Tibial nerve (tissue), 4 donors: ENCODE data around the gene EXOSC1. TPM values are rescaled to one million over a fixed set of nuclear protein-coding genes. Genes with fewer than 3 reads are reported as not detected.
"Not testable (repeated sequence)": the region's sequence is repeated elsewhere in the genome, so short reads cannot be mapped to it uniquely, and the experiment has no call there.

Experiments used
- DNase-seq, 2 donors: peaks; one replicate each; pipeline ENCODE4 v3.0.0-alpha.2; 2019; ENCODE audit warnings: low spot score in 2 of 2
- H3K27ac ChIP-seq, 4 donors: fragments of 200-600 bp; sonication (generic) in 3 of 4; one replicate each; pipeline ENCODE4 v1.5.1; 2017 to 2019; ENCODE audit warnings: mild to moderate bottlenecking in 1 of 4
- H3K27me3 ChIP-seq, 2 donors: fragments of 200-600 bp; sonication (generic) in 1 of 2; one replicate each; pipeline versions ENCODE4 v1.5.1 to v1.6.0; 2017 to 2019
- H3K36me3 ChIP-seq, 3 donors: fragments of 200-600 bp; sonication (generic); one replicate each; pipeline ENCODE4 v1.5.1; 2018 to 2019
- H3K4me1 ChIP-seq, 4 donors: fragments of 200-600 bp; sonication (generic) in 3 of 4; one replicate each; pipeline ENCODE4 v1.5.1; 2017 to 2019
- H3K4me3 ChIP-seq, 4 donors: fragments of 200-600 bp; sonication (generic) in 3 of 4; one replicate each; pipeline ENCODE4 v1.5.1; 2017 to 2019; ENCODE audit warnings: mild to moderate bottlenecking in 1 of 4, moderate library complexity in 1 of 4
- H3K9me3 ChIP-seq, 4 donors: fragments of 200-600 bp; sonication (generic) in 3 of 4; one replicate each; pipeline ENCODE4 v1.5.1; 2017 to 2019
- EP300 ChIP-seq, 2 donors: sonication (generic); formaldehyde crosslinking; IDR thresholded peaks; one replicate each; pipeline ENCODE4 v1.6.1; 2017; ENCODE audit warnings: antibody characterized with exemption in 2 of 2, mild to moderate bottlenecking in 1 of 2
- POLR2A ChIP-seq, 2 donors: fragments of 450-650 bp; IDR thresholded peaks; one replicate each; pipeline ENCODE4 v1.6.1; 2017; ENCODE audit warnings: antibody characterized with exemption in 2 of 2, mild to moderate bottlenecking in 2 of 2, moderate library complexity in 2 of 2
- WGBS, 2 donors: methylation state at CpG; one replicate each; pipeline ENCODE4 v1.1.5; 2018; 5-methylcytosine and 5-hydroxymethylcytosine counted together
- total RNA-seq, 4 donors: library from RNA; depleted of rRNA; stranded (reverse); fragments of >200 nt; gene quantifications; one replicate each; pipeline ENCODE4 v1.1.0, GENCODE V29; 2016
- TF ChIP-seq, protein P1 (sequence below), 5 experiments: fragments of 200-600 bp in 3 of 5; fragments of 450-650 bp in 2 of 5; sonication (generic) in 3 of 5; IDR thresholded peaks; one replicate each; pipeline ENCODE4 v1.5.1; 2016 to 2019; ENCODE audit warnings: antibody characterized with exemption in 5 of 5, mild to moderate bottlenecking in 3 of 5, moderate library complexity in 2 of 5

Gene EXOSC1
- total RNA-seq, 4 donors from 2014 or later, result 21.6 to 40.8 (median 33.4) TPM

DNA sequence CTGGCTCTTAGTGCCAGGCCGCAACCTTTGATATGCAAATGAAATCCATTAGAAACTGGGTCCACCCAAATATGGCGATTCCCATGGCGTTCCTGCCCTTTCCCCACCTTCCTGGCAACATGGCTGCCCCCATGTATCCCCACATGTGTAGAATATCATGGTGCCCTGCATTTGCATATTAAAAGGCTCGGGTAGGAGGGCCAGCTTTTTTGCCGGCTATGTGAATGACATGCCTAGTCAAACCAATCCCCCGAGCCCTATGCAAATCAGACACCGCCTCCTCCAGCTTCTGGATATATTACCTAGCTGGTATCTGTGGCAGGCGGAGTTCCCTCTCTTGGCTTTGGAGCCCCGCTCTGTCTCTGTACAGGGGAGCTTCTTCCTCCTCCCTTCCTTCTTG lies 34.1 kb upstream of the EXOSC1 start:
- no peak for DNase-seq
- H3K9me3 ChIP-seq, result no peaks in the 10 kb centered on the region
- no peaks in the 10 kb centered on the region for H3K27me3 ChIP-seq
- WGBS, 2 donors, result 74 to 77% methylated on average over 9 of the region's 9 CpGs
- peaks cover 2 to 88% (median 31%) of the 10 kb centered on the region in 3 donors for H3K36me3 ChIP-seq
- no peak overlapping the region for H3K4me3 ChIP-seq
- H3K27ac ChIP-seq, result no peak overlapping the region
- peaks cover 0 to 23% (median 0%) of the 10 kb centered on the region in 4 donors for H3K4me1 ChIP-seq
- TF ChIP-seq EP300 (IDR thresholded peaks at IDR 0.05), result no peak
- TF ChIP-seq, protein P1, sequence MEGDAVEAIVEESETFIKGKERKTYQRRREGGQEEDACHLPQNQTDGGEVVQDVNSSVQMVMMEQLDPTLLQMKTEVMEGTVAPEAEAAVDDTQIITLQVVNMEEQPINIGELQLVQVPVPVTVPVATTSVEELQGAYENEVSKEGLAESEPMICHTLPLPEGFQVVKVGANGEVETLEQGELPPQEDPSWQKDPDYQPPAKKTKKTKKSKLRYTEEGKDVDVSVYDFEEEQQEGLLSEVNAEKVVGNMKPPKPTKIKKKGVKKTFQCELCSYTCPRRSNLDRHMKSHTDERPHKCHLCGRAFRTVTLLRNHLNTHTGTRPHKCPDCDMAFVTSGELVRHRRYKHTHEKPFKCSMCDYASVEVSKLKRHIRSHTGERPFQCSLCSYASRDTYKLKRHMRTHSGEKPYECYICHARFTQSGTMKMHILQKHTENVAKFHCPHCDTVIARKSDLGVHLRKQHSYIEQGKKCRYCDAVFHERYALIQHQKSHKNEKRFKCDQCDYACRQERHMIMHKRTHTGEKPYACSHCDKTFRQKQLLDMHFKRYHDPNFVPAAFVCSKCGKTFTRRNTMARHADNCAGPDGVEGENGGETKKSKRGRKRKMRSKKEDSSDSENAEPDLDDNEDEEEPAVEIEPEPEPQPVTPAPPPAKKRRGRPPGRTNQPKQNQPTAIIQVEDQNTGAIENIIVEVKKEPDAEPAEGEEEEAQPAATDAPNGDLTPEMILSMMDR (IDR thresholded peaks at IDR 0.05), result no peak
- no peak for TF ChIP-seq POLR2A (IDR thresholded peaks at IDR 0.05)

DNA sequence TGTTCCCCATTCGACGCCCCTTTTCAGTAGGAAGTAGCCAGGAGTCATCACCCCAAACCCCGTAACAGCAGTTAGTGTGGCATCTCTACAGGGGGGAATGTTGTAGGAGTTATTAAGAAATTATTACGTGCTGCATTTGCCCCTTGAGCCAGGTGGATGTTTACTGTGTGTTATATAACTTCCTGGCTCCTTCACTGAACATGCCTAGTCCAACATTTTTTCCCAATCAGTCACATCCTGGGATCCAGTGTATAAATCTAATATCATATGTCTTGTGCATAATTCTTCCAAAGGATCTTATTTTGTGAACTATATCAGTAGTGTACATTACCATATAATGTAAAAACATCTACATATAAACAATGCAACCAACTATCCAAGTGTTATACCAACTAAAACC lies 33.6 kb upstream of the EXOSC1 start:
- Histone ChIP-seq H3K4me1 (peaks cover 0 to 23% (median 0%) of the 10 kb centered on the region in 4 donors), H3K36me3 (peaks cover 2 to 93% (median 31%) of the 10 kb centered on the region in 3 donors)

DNA sequence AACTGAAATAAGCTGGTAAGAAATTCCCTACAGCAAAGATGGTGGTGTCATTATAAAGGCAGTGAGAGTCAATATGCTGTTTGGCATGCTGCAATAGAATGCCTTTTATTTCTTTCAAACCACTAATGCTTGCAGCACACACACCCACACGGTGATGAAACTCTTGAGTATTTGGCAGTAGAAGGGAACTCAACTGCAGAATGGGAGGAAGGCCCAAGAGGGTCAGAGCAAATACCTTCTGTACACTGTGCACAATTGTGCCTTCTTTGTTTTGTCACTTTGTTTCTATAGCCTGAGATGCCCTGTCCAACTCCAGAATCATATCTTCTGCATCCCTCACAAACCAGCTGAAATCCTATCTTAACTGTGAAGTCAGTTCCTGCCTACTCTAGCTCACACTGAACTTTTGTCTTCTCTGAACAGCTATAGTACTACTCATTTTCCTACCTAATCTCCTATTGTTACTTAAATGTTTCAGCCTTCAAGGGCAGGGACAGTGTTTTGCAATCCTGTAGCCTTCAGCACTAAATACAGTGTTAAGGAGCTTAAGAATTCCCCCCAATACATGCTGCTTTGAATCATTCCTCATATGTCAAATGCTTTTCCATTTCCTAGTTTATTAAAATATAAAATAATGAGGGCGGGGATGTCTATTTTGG lies 30.3 kb upstream of the EXOSC1 start:
- Histone ChIP-seq H3K36me3 (peaks cover 2 to 100% (median 31%) of the 10 kb centered on the region in 3 donors), H3K27me3 (no peaks in the 10 kb centered on the region), H3K4me3 (no peak overlapping the region), H3K4me1 (peaks cover 0 to 15% (median 0%) of the 10 kb centered on the region in 4 donors), H3K9me3 (no peaks in the 10 kb centered on the region), H3K27ac (peak overlapping the region in 2 of 4 donors; percentile 32 to 66)
- TF ChIP-seq POLR2A (IDR thresholded peaks at IDR 0.05) (no peak), EP300 (IDR thresholded peaks at IDR 0.05) (no peak)
- TF ChIP-seq, protein P1 (IDR thresholded peaks at IDR 0.05), result no peak
- WGBS, 2 donors, result 53 to 56% methylated on average over 2 of the region's 2 CpGs
- DNase-seq, result no peak

More for the DNA sequence above, 33.6 kb upstream of the EXOSC1 start:
- DNase-seq, H3K4me3 ChIP-seq, H3K27me3 ChIP-seq, H3K27ac ChIP-seq, H3K9me3 ChIP-seq: not testable (repeated sequence)
- WGBS, 2 donors, result 82 to 88% methylated on average over 4 of the region's 4 CpGs

DNA sequence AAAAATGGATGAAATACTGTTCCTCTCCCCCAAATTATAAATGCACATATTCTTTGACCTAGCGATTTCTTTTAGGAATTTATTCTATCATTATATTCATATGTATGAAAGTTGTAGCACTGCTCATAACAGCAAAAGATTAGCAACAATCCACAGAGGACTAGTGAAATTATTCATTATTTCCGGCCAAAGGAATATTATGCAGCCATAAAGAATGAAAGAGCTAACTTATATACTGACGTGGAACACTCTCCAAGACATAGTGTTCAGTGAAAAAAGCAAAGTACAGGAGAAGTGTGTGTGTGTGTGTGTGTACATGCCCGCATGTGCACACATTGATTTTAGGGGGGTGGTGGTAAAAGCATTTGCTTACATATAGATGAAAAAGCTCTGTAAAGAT lies 29.1 kb upstream of the EXOSC1 start:
- Histone ChIP-seq H3K4me1 (peaks cover 0 to 15% (median 0%) of the 10 kb centered on the region in 4 donors), H3K27me3 (no peaks in the 10 kb centered on the region), H3K4me3 (no peak overlapping the region), H3K36me3 (peaks cover 8 to 100% (median 23%) of the 10 kb centered on the region in 3 donors), H3K9me3 (no peaks in the 10 kb centered on the region), H3K27ac (peak overlapping the region in 1 of 4 donors; percentile 32)
- TF ChIP-seq EP300 (IDR thresholded peaks at IDR 0.05) (no peak), POLR2A (IDR thresholded peaks at IDR 0.05) (no peak)
- TF ChIP-seq, protein P1 (IDR thresholded peaks at IDR 0.05), result no peak
- no peak for DNase-seq
- 94 to 95% methylated on average over 4 of the region's 4 CpGs for WGBS, 2 donors

DNA sequence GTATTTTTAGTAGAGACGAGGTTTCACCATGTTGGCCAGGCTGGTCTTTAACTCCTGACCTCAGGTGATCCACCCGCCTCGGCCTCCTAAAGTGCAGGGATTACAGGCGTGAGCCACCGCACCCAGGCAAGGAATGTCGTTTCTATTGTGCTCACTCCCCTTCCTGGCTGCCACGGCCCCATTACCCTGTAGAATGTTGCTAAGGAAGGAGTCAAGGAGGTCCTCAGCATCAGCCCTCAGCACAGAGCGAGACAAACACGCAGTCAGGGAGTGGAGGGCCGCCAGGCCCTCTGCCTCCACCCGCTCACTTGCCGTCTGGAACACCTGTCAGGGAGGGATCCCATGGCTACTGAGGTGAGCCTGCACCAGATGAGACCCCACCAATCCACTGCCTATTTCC lies 23.0 kb upstream of the EXOSC1 start:
- H3K9me3 ChIP-seq, DNase-seq, H3K27ac ChIP-seq, H3K4me3 ChIP-seq, H3K27me3 ChIP-seq: not testable (repeated sequence)
- peaks cover 0 to 12% (median 0%) of the 10 kb centered on the region in 4 donors for H3K4me1 ChIP-seq
- WGBS, 2 donors, result 87 to 92% methylated on average over 11 to 12 of the region's 12 CpGs
- H3K36me3 ChIP-seq, result peaks cover 15 to 100% (median 37%) of the 10 kb centered on the region in 3 donors

DNA sequence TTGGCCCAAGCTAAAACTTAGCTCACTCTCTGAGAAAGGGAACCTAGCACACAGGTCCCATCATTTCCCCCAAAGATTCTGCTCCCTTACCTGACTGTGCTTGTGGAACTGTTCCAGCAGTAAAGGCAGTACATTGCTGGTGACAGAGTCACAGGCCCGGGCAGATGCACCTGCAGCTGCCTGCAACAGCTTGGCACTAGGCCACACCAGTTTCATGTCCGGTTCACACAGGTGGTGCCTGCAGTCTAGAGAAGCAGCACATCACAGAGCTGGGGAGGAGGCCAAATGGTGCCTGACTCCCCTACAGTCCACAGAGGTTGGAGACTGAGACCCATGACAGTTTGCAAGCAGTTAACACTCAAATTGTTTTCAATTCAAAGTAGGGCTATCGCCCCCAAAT lies 22.4 kb upstream of the EXOSC1 start:
- WGBS, 2 donors, result 69 to 78% methylated on average over 1 to 3 of the region's 3 CpGs
- Histone ChIP-seq H3K27ac (no peak overlapping the region), H3K36me3 (peaks cover 15 to 100% (median 40%) of the 10 kb centered on the region in 3 donors), H3K9me3 (no peaks in the 10 kb centered on the region), H3K4me3 (no peak overlapping the region), H3K27me3 (no peaks in the 10 kb centered on the region), H3K4me1 (peaks cover 0 to 16% (median 0%) of the 10 kb centered on the region in 4 donors)
- DNase-seq, result no peak
- no peak for TF ChIP-seq EP300 (IDR thresholded peaks at IDR 0.05)
- TF ChIP-seq POLR2A (IDR thresholded peaks at IDR 0.05), result no peak
- TF ChIP-seq, protein P1 (IDR thresholded peaks at IDR 0.05), result no peak
